RWPE2 (cell line): ENCODE data around the gene TAB2.

Source experiments
- ATAC-seq: fragments of 200-7000 bp; cut with Tn5 transposase; 3 replicates; pipeline ENCODE4 v1.9.1; 2021; ENCODE audit warnings: low read depth
- DNase-seq: peaks from one replicate; pipeline ENCODE4 v3.0.0-alpha.2; 2020; ENCODE audit warnings: low spot score
- H3K27ac ChIP-seq: fragments of 450-650 bp; 2 replicates; pipeline ENCODE4 v1.5.1; 2017; ENCODE audit warnings: mild to moderate bottlenecking; ENCODE audit not compliant: poor library complexity, severe bottlenecking
- H3K27me3 ChIP-seq: fragments of 250-450 bp; sonication (Bioruptor Pico); 2 replicates; pipeline ENCODE4 v1.5.1; 2021; ENCODE audit warnings: mild to moderate bottlenecking, moderate library complexity; ENCODE audit not compliant: insufficient read depth, poor library complexity, severe bottlenecking
- H3K36me3 ChIP-seq: fragments of 250-450 bp; sonication (Bioruptor Pico); 2 replicates; pipeline ENCODE4 v1.5.1; 2020; ENCODE audit warnings: low read depth, mild to moderate bottlenecking, moderate library complexity
- H3K4me1 ChIP-seq: fragments of 250-450 bp; sonication (Bioruptor Pico); 2 replicates; pipeline ENCODE4 v1.5.1; 2021; ENCODE audit warnings: mild to moderate bottlenecking, moderate library complexity; ENCODE audit not compliant: insufficient read depth, poor library complexity, severe bottlenecking
- H3K4me3 ChIP-seq: fragments of 250-450 bp; sonication (Bioruptor Pico); 2 replicates; pipeline ENCODE4 v1.5.1; 2021; ENCODE audit warnings: mild to moderate bottlenecking, moderate library complexity; ENCODE audit not compliant: severe bottlenecking
- H3K9me3 ChIP-seq: fragments of 250-450 bp; sonication (Bioruptor Pico); 2 replicates; pipeline ENCODE4 v1.5.1; 2021; ENCODE audit warnings: mild to moderate bottlenecking, moderate library complexity; ENCODE audit not compliant: severe bottlenecking
- TF ChIP-seq, protein P1 (sequence below): fragments of 450-650 bp; IDR thresholded peaks from one replicate; pipeline ENCODE4 v1.5.1; 2017; ENCODE audit warnings: mild to moderate bottlenecking, moderate library complexity; ENCODE audit not compliant: poor library complexity, severe bottlenecking

TAB2 gene

DNA sequence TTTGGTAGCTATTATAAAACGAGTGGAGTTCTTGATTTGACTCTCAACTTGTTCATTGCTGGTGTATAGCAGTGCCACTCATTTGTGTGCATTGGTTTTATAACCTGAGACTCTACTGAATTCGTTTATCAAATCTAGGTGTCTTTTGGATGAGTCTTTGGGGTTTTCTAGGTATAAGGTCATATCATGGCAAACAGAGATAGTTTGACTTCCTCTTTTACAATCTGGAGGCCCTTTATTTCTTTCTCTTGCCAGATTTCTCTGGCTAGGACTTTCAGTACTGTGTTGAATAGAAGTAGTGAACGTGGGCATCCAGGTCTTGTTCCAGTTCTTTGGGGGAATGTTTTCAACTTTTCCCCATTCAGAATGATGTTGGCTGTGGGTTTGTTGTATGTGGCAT, 121.3 kb downstream of the TAB2 start:
- no peaks in the 10 kb centered on the region for H3K27me3 ChIP-seq
- TF ChIP-seq, protein P1, sequence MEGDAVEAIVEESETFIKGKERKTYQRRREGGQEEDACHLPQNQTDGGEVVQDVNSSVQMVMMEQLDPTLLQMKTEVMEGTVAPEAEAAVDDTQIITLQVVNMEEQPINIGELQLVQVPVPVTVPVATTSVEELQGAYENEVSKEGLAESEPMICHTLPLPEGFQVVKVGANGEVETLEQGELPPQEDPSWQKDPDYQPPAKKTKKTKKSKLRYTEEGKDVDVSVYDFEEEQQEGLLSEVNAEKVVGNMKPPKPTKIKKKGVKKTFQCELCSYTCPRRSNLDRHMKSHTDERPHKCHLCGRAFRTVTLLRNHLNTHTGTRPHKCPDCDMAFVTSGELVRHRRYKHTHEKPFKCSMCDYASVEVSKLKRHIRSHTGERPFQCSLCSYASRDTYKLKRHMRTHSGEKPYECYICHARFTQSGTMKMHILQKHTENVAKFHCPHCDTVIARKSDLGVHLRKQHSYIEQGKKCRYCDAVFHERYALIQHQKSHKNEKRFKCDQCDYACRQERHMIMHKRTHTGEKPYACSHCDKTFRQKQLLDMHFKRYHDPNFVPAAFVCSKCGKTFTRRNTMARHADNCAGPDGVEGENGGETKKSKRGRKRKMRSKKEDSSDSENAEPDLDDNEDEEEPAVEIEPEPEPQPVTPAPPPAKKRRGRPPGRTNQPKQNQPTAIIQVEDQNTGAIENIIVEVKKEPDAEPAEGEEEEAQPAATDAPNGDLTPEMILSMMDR = no peak
- no peaks in the 10 kb centered on the region for H3K9me3 ChIP-seq
- no peak overlapping the region for H3K4me3 ChIP-seq
- no peaks in the 10 kb centered on the region for H3K36me3 ChIP-seq
- H3K27ac ChIP-seq = no peak overlapping the region
- no peaks in the 10 kb centered on the region for H3K4me1 ChIP-seq
- DNase-seq (no peak), ATAC-seq (no peak)

DNA sequence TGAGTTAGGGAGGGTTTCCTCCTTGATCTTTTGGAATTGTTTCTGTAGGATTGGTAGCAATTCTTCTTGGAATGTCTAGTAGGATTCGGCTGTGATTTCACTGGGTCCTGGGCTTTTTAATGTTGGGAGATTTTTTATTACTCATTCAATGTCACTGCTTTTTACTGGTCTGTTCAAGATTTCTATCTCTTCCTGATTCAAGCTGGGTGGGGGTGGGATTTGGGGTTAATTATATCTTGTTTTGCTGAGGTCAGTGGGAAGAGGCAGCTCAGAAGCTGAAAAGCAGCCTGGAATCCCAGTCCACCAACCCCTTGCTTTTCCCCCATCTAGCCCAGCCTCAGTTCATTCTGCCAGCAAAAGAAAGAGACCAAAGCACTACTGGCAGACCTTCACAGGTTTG, 122.1 kb downstream of the TAB2 start:
- TF ChIP-seq, protein P1 = no peak
- Histone ChIP-seq H3K27ac (no peak overlapping the region), H3K4me1 (no peaks in the 10 kb centered on the region), H3K27me3 (no peaks in the 10 kb centered on the region), H3K36me3 (no peaks in the 10 kb centered on the region), H3K4me3 (no peak overlapping the region), H3K9me3 (no peaks in the 10 kb centered on the region)
- DNase-seq = no peak
- no peak for ATAC-seq

DNA sequence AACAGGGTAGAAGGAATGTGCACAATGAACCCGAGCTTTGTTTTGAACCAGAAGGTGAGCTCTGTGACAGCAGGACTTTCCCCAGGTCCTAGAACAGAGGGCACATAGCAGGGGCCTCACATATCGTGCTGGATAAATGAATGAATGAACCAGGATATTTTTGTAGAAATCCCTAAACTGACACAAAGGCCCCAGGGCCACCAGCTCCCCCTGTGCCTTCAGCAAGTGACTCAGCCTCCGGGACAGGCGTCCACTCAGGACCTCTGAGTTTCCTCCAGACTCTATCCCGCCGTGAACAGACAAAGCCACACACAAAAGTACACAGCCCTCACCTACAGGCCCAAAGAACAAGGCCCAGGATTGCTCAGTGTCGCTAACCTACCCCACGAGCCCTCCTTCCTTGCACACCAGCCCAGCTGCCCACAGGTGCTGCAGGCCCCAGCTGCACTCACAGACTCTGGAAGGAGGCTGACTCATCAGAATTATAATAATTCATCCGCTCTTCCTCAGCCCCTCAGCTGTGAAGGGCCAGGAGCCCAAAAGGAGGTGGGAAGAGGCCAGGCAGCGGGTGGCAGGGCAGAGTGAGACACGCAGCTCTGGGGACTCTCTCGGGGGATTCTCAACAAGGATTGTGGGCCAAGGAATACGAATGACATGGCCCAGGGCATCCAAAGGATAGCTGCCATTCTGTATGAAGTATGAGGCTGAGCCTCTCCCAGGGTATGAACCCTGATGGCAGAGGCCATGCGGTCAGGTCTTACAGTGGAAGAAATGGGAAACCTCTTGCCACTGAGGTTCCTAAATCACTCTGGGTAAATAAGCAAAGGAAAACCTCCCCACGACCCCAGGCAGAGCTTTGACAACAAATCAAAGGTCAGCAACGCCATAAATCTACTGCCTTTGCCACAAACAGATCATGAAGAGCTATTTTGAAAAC, 123.5 kb downstream of the TAB2 start:
- DNase-seq = no peak
- Histone ChIP-seq H3K4me1 (no peaks in the 10 kb centered on the region), H3K4me3 (no peak overlapping the region), H3K27me3 (no peaks in the 10 kb centered on the region), H3K36me3 (no peaks in the 10 kb centered on the region), H3K9me3 (no peaks in the 10 kb centered on the region), H3K27ac (no peak overlapping the region)
- ATAC-seq = no peak
- TF ChIP-seq, protein P1 = no peak

DNA sequence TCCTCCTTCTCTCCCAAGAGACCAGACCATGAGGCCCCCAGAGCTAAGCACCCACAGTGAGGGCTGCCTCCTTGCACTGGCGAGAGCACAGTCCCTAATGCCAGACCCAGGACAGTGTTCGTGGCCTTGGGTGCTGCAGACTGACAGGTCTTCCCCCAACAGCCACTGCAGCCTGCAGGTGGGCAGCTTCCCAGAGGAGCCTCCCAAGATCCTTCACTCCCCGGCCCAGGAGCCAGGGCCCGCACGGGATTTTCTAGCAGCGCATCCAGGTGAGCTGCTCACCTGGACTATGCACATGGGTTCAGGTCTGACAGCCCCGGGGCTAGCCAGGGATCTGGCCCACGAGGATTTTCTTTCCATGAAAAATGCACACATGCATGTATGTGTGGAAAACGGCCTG, 124.2 kb downstream of the TAB2 start:
- Histone ChIP-seq H3K4me1 (no peaks in the 10 kb centered on the region), H3K36me3 (no peaks in the 10 kb centered on the region), H3K27me3 (no peaks in the 10 kb centered on the region), H3K4me3 (no peak overlapping the region), H3K9me3 (no peaks in the 10 kb centered on the region), H3K27ac (no peak overlapping the region)
- DNase-seq (no peak), ATAC-seq (no peak)
- TF ChIP-seq, protein P1 = no peak
